ENCODE results near the gene CCDC40.
"Not testable (repeated sequence)": the region's sequence is repeated elsewhere in the genome, so short reads cannot be mapped to it uniquely, and the experiment has no call there.

CCDC40 gene

GRCh38 chr17:80035937-80036714 is at the start of gene CCDC40:
TSS of gene CCDC40 (plus strand) at chr17:80036642. CDS start at chr17:80036663, 21 bp downstream.
- DNase-seq (ENCODE audit: low read depth in 3 of 3): peak; percentile 40 to 48 (median 44)

- DNase-seq (ENCODE audit: low read depth in 3 of 3): no peak
These were observed 49.1 kb upstream of the CCDC40 start for GRCh38 chr17:79987187-79987934.

GRCh38 chr17:79987935-79988184 is 48.6 kb upstream of the CCDC40 start:
- DNase-seq (ENCODE audit: low read depth in 3 of 3): no peak

GRCh38 chr17:79988185-79988971 is 48.1 kb upstream of the CCDC40 start:
- no peak for DNase-seq (ENCODE audit: low read depth in 3 of 3)

- no peak for DNase-seq (ENCODE audit: low read depth in 3 of 3)
These were observed 47.2 kb upstream of the CCDC40 start for GRCh38 chr17:79989106-79989835.

GRCh38 chr17:79990051-79990592 is 46.3 kb upstream of the CCDC40 start:
- no peak for DNase-seq (ENCODE audit: low read depth in 3 of 3)

GRCh38 chr17:79990704-79991103 is 45.7 kb upstream of the CCDC40 start:
- no peak for DNase-seq (ENCODE audit: low read depth in 3 of 3)

GRCh38 chr17:79991140-79991923 is 45.1 kb upstream of the CCDC40 start:
- DNase-seq (ENCODE audit: low read depth in 3 of 3): peak; percentile 57 to 84 (median 72)

- DNase-seq (ENCODE audit: low read depth in 3 of 3): no peak
These were observed 44.4 kb upstream of the CCDC40 start for GRCh38 chr17:79991924-79992648.

- no peak for DNase-seq (ENCODE audit: low read depth in 3 of 3)
These were observed 43.6 kb upstream of the CCDC40 start for GRCh38 chr17:79992649-79993389.

GRCh38 chr17:79993390-79994227 is 42.8 kb upstream of the CCDC40 start:
- peak; percentile 35 to 65 (median 47) for DNase-seq (ENCODE audit: low read depth in 3 of 3)

- DNase-seq (ENCODE audit: low read depth in 3 of 3): not testable (repeated sequence)
These were observed 42.2 kb upstream of the CCDC40 start for GRCh38 chr17:79994228-79994569.

GRCh38 chr17:79994602-79995001 is 41.8 kb upstream of the CCDC40 start:
- DNase-seq (ENCODE audit: low read depth in 3 of 3): no peak

GRCh38 chr17:79995696-79996095 is 40.7 kb upstream of the CCDC40 start:
- no peak for DNase-seq (ENCODE audit: low read depth in 3 of 3)

- no peak for DNase-seq (ENCODE audit: low read depth in 3 of 3)
These were observed 40.2 kb upstream of the CCDC40 start for GRCh38 chr17:79996291-79996690.

- peak; percentile 32 to 73 (median 45) for DNase-seq (ENCODE audit: low read depth in 3 of 3)
These were observed 39.3 kb upstream of the CCDC40 start for GRCh38 chr17:79997011-79997660.

- no peak for DNase-seq (ENCODE audit: low read depth in 3 of 3)
These were observed 36.3 kb upstream of the CCDC40 start for GRCh38 chr17:80000136-80000535.
